ENCODE results near the gene ACP5. TPM values are rescaled to one million over a fixed set of nuclear protein-coding genes. Genes with fewer than 3 reads are reported as not detected.

ACP5 gene
- total RNA-seq, 1 experiment from 2014 or later, result 3.5 TPM

DNA sequence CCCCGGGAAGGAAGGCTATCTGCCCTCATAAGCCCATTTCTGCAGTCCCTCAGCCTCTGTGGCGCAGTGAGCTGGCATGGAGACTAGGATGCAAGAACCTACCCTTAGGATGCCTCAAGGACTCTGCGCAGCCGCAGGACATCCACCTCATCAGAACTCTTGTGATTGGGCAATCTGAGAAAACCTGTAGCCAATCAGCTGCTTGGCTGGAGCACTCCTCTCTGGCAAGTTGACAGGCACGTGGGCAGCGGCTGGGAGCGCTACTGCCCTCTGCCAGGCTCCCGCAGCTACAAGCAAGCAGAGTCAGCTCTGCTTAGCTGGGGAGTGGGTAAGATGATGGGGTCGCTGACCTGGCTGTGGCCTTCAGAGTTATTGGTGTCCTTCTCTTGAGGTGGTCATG, 47.0 kb downstream of the ACP5 start:
- intact Hi-C loops (cut with micrococcal nuclease; ENCODE audit: unreplicated experiment), result no loop called here
- Histone ChIP-seq H4K20me1 (ENCODE audit: insufficient read depth) (peaks cover 7% of the 10 kb centered on the region; the same call in 1 of the 2 replicates), H3K9me3 (ENCODE audit: insufficient read depth, low read depth) (no peaks in the 10 kb centered on the region), H3K27ac (no peak overlapping the region), H3F3A (ENCODE audit: insufficient read depth, low read depth) (peaks cover 47% of the 10 kb centered on the region), H2AFZ (no peak overlapping the region), H3K4me2 (no peak overlapping the region), H3K36me3 (ENCODE audit: low read depth) (no peaks in the 10 kb centered on the region), H3K9me2 (ENCODE audit: insufficient read depth) (no peaks in the 10 kb centered on the region), H3K4me1 (replicated peaks; ENCODE audit: insufficient read depth) (peaks cover 27% of the 10 kb centered on the region), H3K79me2 (ENCODE audit: low read depth) (peaks cover 26% of the 10 kb centered on the region), H3K4me3 (no peak overlapping the region), H3K27me3 (ENCODE audit: insufficient read depth, low read depth) (no peaks in the 10 kb centered on the region)
- DNase-seq, result peak in 1 of 2 experiments; percentile 58
- BruUV-seq (replicated peaks), result no TSS peak
- TF ChIP-seq CTCF (conservative IDR thresholded peaks at IDR 0.05) (no peak), EZH2 (IDR thresholded peaks at IDR 0.05; ENCODE audit: low read depth) (no peak)
- POLR2A ChIA-PET (ENCODE audit: unreplicated experiment), result no interaction called here
- CTCF ChIA-PET, result no interaction called here

- ChIA-PET POLR2A (ENCODE audit: unreplicated experiment) (interaction anchor here (0.5 to 0.6 kb wide), 4 partner anchors 110 to 1418 kb away, joined by 3 to 7 read pairs (median 4); partner anchors contain the start of genes CCDC159 and TMEM205), CTCF (interaction anchor here (0.6 to 0.7 kb wide), 2 partner anchors 15 to 156 kb away, joined by 3 to 4 read pairs; no protein-coding TSS in a partner anchor)
- intact Hi-C loops (cut with micrococcal nuclease; ENCODE audit: unreplicated experiment), result loop anchor here (1.0 kb wide), 1 partner anchor 23 kb away; the partner anchor contains the start of gene ZNF653
- Histone ChIP-seq H4K20me1 (ENCODE audit: insufficient read depth) (peaks cover 11% of the 10 kb centered on the region; the same call in 1 of the 2 replicates), H2AFZ (peak within 1 kb of the TSS; percentile 74), H3K36me3 (ENCODE audit: low read depth) (no peaks in the 10 kb centered on the region), H3K9me3 (ENCODE audit: insufficient read depth, low read depth) (no peaks in the 10 kb centered on the region), H3K4me2 (peak within 1 kb of the TSS; percentile 96), H3K4me1 (replicated peaks; ENCODE audit: insufficient read depth) (peaks cover 27% of the 10 kb centered on the region), H3K27ac (peak within 1 kb of the TSS; percentile 81), H3K27me3 (ENCODE audit: insufficient read depth, low read depth) (no peaks in the 10 kb centered on the region), H3K4me3 (peak within 1 kb of the TSS; percentile 70), H3K9me2 (ENCODE audit: insufficient read depth) (no peaks in the 10 kb centered on the region), H3K79me2 (ENCODE audit: low read depth) (peaks cover 26% of the 10 kb centered on the region), H3F3A (ENCODE audit: insufficient read depth, low read depth) (peaks cover 35% of the 10 kb centered on the region)
- TF ChIP-seq CTCF (conservative IDR thresholded peaks at IDR 0.05) (no peak), EZH2 (IDR thresholded peaks at IDR 0.05; ENCODE audit: low read depth) (no peak)
- BruUV-seq (replicated peaks), result no TSS peak
- DNase-seq, result peak; percentile 97 to 99
Observed at GRCh38 chr19:11528551-11529341, 48.7 kb downstream of the ACP5 start, which contains the start of gene ECSIT. TSS of gene ECSIT (minus strand) at chr19:11529134. CDS start at chr19:11519170, 9,964 bp downstream.

Other genes with a start within 250 kb of the ACP5 start
- gene RAB3D, start 238.0 kb downstream of the ACP5 start, total RNA-seq (2021), result 35.0 and 36.5 TPM in 2 replicates
- gene TMEM205, start 231.4 kb downstream of the ACP5 start, total RNA-seq (2021), result 80.3 and 90.6 TPM in 2 replicates
- 9.4 and 13.7 TPM in 2 replicates for gene CCDC159, start 231.1 kb downstream of the ACP5 start, total RNA-seq (2021)
- 25.2 and 30.4 TPM in 2 replicates for gene PLPPR2, start 222.2 kb downstream of the ACP5 start, total RNA-seq (2021)
- 4.6 and 4.8 TPM in 2 replicates for gene SWSAP1, start 203.0 kb downstream of the ACP5 start, total RNA-seq (2021)
- 7.3 and 10.0 TPM in 2 replicates for gene EPOR, start 193.3 kb downstream of the ACP5 start, total RNA-seq (2021)
- gene RGL3, start 158.3 kb downstream of the ACP5 start, total RNA-seq (2021), result 100 and 125 TPM in 2 replicates
- gene ODAD3, start 142.5 kb downstream of the ACP5 start, total RNA-seq (2021), result 0.15 and 0.39 TPM in 2 replicates
- gene PRKCSH, start 142.0 kb downstream of the ACP5 start, total RNA-seq (2021), result 410 and 412 TPM in 2 replicates
- not detected in 2 replicates for gene ELAVL3, start 96.6 kb downstream of the ACP5 start, total RNA-seq (2021)
- gene ZNF653, start 71.8 kb downstream of the ACP5 start, total RNA-seq (2021), result 13.4 and 13.8 TPM in 2 replicates
- 42.4 and 43.0 TPM in 2 replicates for gene ECSIT, start 48.5 kb downstream of the ACP5 start, total RNA-seq (2021)
- gene CNN1, start 38.8 kb downstream of the ACP5 start, total RNA-seq (2021), result 0.44 TPM in 1 of 2 replicates, not detected in the other
- gene ELOF1, start 18.4 kb downstream of the ACP5 start, total RNA-seq (2021), result 65.5 and 68.7 TPM in 2 replicates
- gene ZNF627, start 19.8 kb upstream of the ACP5 start, total RNA-seq (2021), result 11.4 and 12.6 TPM in 2 replicates
- gene ZNF823, start 161.3 kb upstream of the ACP5 start, total RNA-seq (2021), result 6.7 and 7.4 TPM in 2 replicates
- gene ZNF441, start 189.4 kb upstream of the ACP5 start, total RNA-seq (2021), result 1.6 and 1.7 TPM in 2 replicates
- not detected in 2 replicates for gene ZNF491, start 220.9 kb upstream of the ACP5 start, total RNA-seq (2021)
- gene ZNF440, start 236.6 kb upstream of the ACP5 start, total RNA-seq (2021), result 12.5 and 13.1 TPM in 2 replicates

Data from PC-9 (cell line).